H1 (cell line): Measurements from ENCODE around the gene EGFLAM.

Experiments
- CEBPB ChIP-seq: IDR thresholded peaks from 2 replicates; pipeline ENCODE4 v1.6.1; 2012; ENCODE audit warnings: low read depth, low read length
- CREB1 ChIP-seq: IDR thresholded peaks from 2 replicates; pipeline ENCODE4 v1.6.1; 2012; ENCODE audit warnings: inconsistent platforms
- CTCF ChIP-seq, 3 experiments: IDR thresholded peaks; 1 replicate in 2 of 3; 2 replicates in 1 of 3; pipeline versions ENCODE4 v1.5.1 to v1.6.1; 2011; ENCODE audit warnings: low read length in 3 of 3, mild to moderate bottlenecking in 3 of 3, inconsistent platforms in 2 of 3, low read depth in 1 of 3, moderate library complexity in 1 of 3; ENCODE audit not compliant: insufficient read depth in 1 of 3; ENCODE audit errors: control extremely low read depth in 1 of 3
- EZH2 ChIP-seq: fragments of 200-600 bp; sonication (generic); IDR thresholded peaks from 2 replicates; pipeline ENCODE4 v1.7.1; 2012; ENCODE audit warnings: low read depth, mild to moderate bottlenecking, moderate library complexity, low read length, inconsistent platforms; ENCODE audit not compliant: severe bottlenecking
- JUN ChIP-seq: IDR thresholded peaks from 2 replicates; pipeline ENCODE4 v1.6.1; 2011; ENCODE audit warnings: low read depth, mild to moderate bottlenecking, improper control_type of control experiment, low read length
- MAFK ChIP-seq: IDR thresholded peaks from 2 replicates; pipeline ENCODE4 v1.6.1; 2012; ENCODE audit warnings: low read depth, mild to moderate bottlenecking, improper control_type of control experiment, low read length
- NRF1 ChIP-seq: IDR thresholded peaks from 2 replicates; pipeline ENCODE4 v1.6.1; 2011; ENCODE audit warnings: mild to moderate bottlenecking, low read depth, low read length, improper control_type of control experiment
- POLR2A ChIP-seq, 2 experiments: IDR thresholded peaks; 1 replicate in 1 of 2; 2 replicates in 1 of 2; pipeline ENCODE4 v1.6.1; 2011; ENCODE audit warnings: low read depth in 2 of 2, low read length in 2 of 2, mild to moderate bottlenecking in 2 of 2; ENCODE audit errors: control extremely low read depth in 1 of 2
- POLR2AphosphoS5 ChIP-seq: IDR thresholded peaks from 2 replicates; pipeline ENCODE4 v1.6.1; 2011; ENCODE audit warnings: low read depth, low read length
- RAD21 ChIP-seq, 2 experiments: IDR thresholded peaks in 1 of 2; conservative IDR thresholded peaks in 1 of 2; 2 replicates each; pipeline ENCODE4 v1.6.1; 2011; ENCODE audit warnings: low read depth in 2 of 2, low read length in 2 of 2, improper control_type of control experiment in 1 of 2, inconsistent platforms in 1 of 2, mild to moderate bottlenecking in 1 of 2, moderate library complexity in 1 of 2
- RNF2 ChIP-seq: fragments of 200-900, 300-1000 bp; sonication (generic); IDR thresholded peaks from 2 replicates; pipeline ENCODE4 v1.7.1; 2016; ENCODE audit warnings: borderline replicate concordance, low read depth, mild to moderate bottlenecking, antibody characterized with exemption, low read length; ENCODE audit not compliant: poor library complexity, severe bottlenecking; ENCODE audit errors: missing control alignments
- SIRT6 ChIP-seq: IDR thresholded peaks from one replicate; pipeline ENCODE4 v1.7.1; 2012; ENCODE audit warnings: low read length, inconsistent platforms
- SP1 ChIP-seq: IDR thresholded peaks from 2 replicates; pipeline ENCODE4 v1.6.1; 2011; ENCODE audit warnings: low read depth, low read length
- SUZ12 ChIP-seq: fragments of 200-600 bp; sonication (generic); IDR thresholded peaks from 2 replicates; pipeline ENCODE4 v1.6.1; 2012; ENCODE audit warnings: mild to moderate bottlenecking, inconsistent platforms, low read length, moderate library complexity, mixed read lengths

- TF ChIP-seq POLR2AphosphoS5 (no peak), CTCF (IDR thresholded peaks at IDR 0.05; ENCODE audit: control extremely low read depth in 1 of 3, insufficient read depth in 1 of 3, low read depth in 1 of 3, low read length in 3 of 3) (no peak), EZH2 (no peak), RAD21 (IDR thresholded peaks at IDR 0.05 in 1 of 2, conservative IDR thresholded peaks at IDR 0.05 in 1 of 2; ENCODE audit: low read depth in 2 of 2, low read length in 2 of 2) (no peak), POLR2A (IDR thresholded peaks at IDR 0.05; ENCODE audit: control extremely low read depth in 1 of 2, low read depth in 2 of 2, low read length in 2 of 2) (no peak), SUZ12 (no peak), RNF2 (no peak), CREB1 (no peak), SP1 (no peak), NRF1 (no peak), MAFK (no peak), SIRT6 (no peak), CEBPB (no peak), JUN (no peak)
These were observed 173.0 kb downstream of the EGFLAM start for GRCh38 chr5:38431242-38431853.
